G401 (cell line): Measurements from ENCODE around the gene GSK3A. TPM values are rescaled to one million over a fixed set of nuclear protein-coding genes. Genes with fewer than 3 reads are reported as not detected.

Experiments used
- DNase-seq: peaks from one replicate; pipeline ENCODE4 v3.0.0-alpha.2; 2015; ENCODE audit warnings: low spot score
- in situ Hi-C: cut with HindIII; loops from 2 replicates; pipeline ENCODE4 v1.10.0; 2016; ENCODE audit warnings: low sequenced_read_pairs, mixed read lengths
- total RNA-seq: library from RNA; depleted of rRNA; stranded (reverse); fragments of >200 nt; shearing (Covaris generic); gene quantifications from 2 replicates; pipeline ENCODE4 v1.2.3, GENCODE V29; 2014

The GSK3A gene
- total RNA-seq, 1 experiment from 2014 or later: 37.1 TPM

GRCh38 chr19:42281827-42282762 lies 39.7 kb upstream of the GSK3A start:
- DNase-seq: peak; percentile 58
- in situ Hi-C loops: no loop called here

DNA sequence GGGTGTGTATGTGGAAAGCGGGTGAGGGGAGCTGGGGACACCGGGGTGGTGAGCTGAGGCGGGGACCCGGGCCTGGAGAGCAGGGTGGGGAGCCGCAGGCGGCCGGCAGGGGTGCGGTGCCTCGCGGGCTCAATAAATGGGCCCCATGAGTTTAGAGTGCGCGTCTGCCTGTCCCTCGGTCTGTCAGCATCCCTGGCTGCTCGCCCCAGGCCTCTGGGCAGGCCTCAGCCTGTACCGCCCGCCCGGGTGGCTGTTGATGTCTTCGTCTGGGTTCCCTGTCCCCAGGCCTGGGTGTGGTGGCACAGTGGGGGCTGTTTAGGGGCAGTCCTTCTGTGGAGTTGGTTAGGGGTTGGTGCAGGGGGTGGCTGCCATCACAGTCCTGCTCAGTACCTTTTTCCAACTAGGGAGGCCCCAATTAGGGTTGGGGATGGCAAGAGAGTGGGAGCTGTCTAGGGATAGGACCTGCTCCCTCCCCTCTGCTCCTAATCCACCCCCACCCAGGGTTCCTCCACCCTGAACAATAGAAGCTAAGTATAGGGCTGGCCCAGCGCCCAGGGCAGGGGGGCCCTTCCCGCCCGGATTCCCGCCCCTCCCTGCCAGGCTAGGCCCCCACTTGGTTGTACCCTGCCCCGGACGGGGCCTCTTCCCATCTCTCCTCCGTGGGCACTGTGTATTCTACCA lies 38.9 kb upstream of the GSK3A start:
- peak; percentile 37 for DNase-seq
- in situ Hi-C loops: no loop called here

- peak; percentile 46 for DNase-seq
- in situ Hi-C loops: no loop called here
These were observed 38.4 kb upstream of the GSK3A start for GRCh38 chr19:42280815-42281145.

- in situ Hi-C loops: no loop called here
- DNase-seq: peak; percentile 92
These were observed 37.8 kb upstream of the GSK3A start for GRCh38 chr19:42279902-42280814.

DNA sequence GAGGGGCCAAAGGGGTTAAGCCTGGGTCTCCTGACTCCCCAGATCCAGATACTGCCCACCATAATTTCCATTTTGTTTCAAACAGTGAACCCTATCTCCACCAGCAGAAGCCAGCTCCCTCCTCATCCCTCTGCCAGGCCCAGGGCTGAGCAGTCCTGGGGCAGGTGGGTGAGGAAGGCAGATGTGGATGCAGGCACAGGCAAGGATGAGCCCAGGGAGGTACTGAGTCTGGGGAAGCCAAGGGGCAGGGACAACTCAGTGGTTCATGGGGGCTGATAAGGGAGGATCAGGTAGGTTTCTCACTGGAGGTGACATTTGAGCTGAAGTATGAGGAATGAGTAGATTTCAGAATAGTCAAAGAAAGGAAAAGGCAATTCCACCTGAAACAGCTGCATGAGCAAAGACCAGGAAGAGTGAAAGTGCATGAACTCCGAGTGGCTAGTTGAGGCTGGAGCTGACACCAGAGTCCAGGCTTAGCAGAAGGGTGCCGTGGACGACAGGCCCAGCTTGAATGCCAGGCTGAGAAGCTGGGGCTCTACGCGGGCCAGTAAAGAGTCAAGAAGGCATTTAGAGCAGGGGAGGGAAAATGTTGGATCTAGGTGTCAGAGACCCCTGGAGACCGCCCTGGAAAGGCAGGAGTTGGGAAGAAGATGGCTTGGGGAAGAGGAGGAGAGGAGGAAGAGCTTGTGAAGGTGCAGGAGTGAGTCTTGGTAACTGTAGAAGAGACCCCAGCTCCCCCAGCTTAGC lies 36.9 kb upstream of the GSK3A start:
- no peak for DNase-seq
- in situ Hi-C loops: no loop called here

- peak; percentile 30 for DNase-seq
- in situ Hi-C loops: no loop called here
These were observed 36.2 kb upstream of the GSK3A start for GRCh38 chr19:42278452-42279154.

- peak; percentile 33 for DNase-seq
- in situ Hi-C loops: no loop called here
These were observed 35.5 kb upstream of the GSK3A start for GRCh38 chr19:42277821-42278451.

DNA sequence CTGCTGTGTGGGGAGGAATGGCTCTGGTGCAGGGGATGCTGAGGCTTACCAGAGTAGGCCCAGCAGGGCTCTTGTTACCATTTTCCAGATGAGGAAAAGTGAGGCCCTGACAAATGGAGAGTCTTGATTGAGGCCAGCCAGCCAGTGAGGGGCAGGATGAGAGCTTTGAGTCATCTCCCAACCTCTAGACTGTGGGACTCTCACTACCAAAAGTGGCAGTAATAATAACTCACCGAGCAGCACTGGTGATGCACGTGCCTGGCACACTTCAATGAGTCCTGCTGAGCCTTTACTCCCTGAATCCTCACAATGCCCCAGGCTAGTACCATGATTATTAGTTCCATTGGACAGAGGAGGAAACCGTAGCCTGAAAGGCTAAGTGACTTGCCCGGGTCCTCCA lies 34.4 kb upstream of the GSK3A start:
- DNase-seq: no peak
- in situ Hi-C loops: no loop called here

GRCh38 chr19:42276284-42276683 lies 33.9 kb upstream of the GSK3A start:
- DNase-seq: no peak
- in situ Hi-C loops: no loop called here

GRCh38 chr19:42275517-42275916 lies 33.1 kb upstream of the GSK3A start:
- in situ Hi-C loops: no loop called here
- DNase-seq: no peak

GRCh38 chr19:42275103-42275502 lies 32.7 kb upstream of the GSK3A start:
- in situ Hi-C loops: no loop called here
- peak; percentile 83 for DNase-seq

- in situ Hi-C loops: no loop called here
- no peak for DNase-seq
These were observed 31.8 kb upstream of the GSK3A start for GRCh38 chr19:42274065-42274682.

GRCh38 chr19:42273407-42274064 lies 31.1 kb upstream of the GSK3A start:
- DNase-seq: no peak
- in situ Hi-C loops: no loop called here

GRCh38 chr19:42272989-42273406 lies 30.6 kb upstream of the GSK3A start:
- DNase-seq: peak; percentile 29
- in situ Hi-C loops: no loop called here

- DNase-seq: no peak
- in situ Hi-C loops: no loop called here
These were observed 30.1 kb upstream of the GSK3A start for GRCh38 chr19:42272535-42272897.

DNA sequence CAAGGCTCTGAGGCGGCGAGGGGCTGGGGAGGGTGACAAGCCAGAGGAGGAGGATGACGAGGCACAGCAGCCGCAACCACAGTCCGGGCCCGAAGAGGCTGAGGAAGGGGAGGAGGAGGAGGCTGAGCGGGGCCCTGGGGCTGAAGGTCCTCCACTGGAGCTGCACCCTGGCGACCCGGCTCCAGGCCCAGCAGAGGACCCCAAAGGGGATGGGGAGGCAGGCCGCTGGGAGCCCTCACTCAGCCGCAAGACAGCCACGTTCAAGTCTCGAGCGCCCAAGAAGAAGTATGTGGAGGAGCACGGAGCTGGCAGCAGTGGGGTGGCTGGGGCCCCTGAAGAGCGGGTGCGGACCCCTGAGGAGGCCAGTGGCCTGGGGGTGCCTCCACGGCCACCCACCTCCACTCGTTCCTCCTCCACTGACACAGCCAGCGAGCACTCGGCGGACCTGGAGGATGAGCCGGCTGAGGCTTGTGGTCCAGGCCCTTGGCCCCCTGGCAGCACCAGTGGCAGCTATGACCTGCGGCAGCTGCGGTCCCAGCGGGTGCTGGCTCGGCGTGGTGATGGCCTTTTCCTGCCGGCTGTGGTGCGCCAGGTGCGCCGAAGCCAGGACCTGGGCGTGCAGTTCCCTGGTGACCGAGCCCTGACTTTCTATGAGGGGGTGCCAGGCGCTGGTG lies 29.6 kb upstream of the GSK3A start:
- in situ Hi-C loops: no loop called here
- DNase-seq: peak; percentile 53

DNA sequence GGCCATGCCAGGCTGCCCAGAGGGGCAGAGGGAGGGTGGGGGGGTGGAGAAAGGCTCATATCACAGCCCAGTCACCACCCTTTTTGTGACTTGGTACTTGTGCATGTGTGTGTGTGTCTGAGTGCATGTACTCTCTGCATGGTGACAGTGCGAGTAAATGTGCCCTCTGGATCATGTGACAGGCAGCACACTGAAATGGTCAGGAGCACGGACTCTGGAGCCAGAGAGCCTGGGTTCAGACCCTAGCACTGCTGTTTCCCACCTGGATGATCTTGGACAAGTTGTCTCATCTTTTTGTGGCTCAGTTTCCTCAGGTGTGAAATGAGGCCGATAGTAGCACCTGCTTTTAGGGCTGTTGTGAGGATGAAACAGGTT lies 28.6 kb upstream of the GSK3A start:
- in situ Hi-C loops: no loop called here

More for the DNA sequence above, 28.6 kb upstream of the GSK3A start:
- peak; percentile 64 for DNase-seq
